ENCODE results near the gene ZDHHC14.

Gene ZDHHC14

DNA sequence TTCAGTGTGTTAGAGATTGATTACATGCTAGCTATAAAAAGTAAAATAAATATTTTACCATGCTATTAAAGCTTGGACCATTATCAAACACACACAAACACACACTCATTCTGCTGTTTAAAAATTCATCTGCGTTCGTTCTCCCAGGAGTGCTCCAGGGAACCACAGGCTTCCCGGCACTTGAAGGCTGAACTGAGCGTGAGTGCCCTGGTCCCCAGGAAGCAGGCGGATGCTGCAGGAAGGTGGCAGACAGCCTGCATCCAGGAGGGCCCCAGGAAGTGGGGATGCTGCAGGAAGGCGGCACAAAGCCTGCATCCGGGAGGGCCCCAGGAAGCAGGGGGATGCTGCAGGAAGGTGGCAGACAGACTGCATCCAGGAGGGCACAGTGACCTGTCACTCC, 294.8 kb downstream of the ZDHHC14 start:
- no peak for DNase-seq (ENCODE audit: low spot score)
- TF ChIP-seq, protein P1, sequence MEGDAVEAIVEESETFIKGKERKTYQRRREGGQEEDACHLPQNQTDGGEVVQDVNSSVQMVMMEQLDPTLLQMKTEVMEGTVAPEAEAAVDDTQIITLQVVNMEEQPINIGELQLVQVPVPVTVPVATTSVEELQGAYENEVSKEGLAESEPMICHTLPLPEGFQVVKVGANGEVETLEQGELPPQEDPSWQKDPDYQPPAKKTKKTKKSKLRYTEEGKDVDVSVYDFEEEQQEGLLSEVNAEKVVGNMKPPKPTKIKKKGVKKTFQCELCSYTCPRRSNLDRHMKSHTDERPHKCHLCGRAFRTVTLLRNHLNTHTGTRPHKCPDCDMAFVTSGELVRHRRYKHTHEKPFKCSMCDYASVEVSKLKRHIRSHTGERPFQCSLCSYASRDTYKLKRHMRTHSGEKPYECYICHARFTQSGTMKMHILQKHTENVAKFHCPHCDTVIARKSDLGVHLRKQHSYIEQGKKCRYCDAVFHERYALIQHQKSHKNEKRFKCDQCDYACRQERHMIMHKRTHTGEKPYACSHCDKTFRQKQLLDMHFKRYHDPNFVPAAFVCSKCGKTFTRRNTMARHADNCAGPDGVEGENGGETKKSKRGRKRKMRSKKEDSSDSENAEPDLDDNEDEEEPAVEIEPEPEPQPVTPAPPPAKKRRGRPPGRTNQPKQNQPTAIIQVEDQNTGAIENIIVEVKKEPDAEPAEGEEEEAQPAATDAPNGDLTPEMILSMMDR (IDR thresholded peaks at IDR 0.05; ENCODE audit: extremely low read depth, missing control alignments), result no peak

DNA sequence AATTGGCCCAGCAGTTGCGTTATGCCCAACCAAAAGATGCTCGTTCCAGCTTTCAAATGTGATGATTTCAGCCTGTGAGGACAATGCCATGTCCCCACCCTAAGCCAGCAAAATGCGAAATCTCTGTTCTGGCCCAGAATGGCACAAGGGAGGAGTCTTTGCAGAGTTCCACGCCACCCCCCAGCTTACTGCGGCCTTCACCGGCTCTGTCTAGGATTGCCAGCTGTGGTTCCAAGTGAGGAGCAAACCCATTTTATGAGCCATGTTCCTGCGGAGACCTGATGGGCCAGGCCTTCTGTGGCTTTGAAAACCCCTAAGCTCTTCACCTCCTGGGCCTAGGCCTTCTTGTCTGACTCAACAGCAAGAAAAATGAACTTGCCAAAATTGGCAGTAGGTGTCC, 295.3 kb downstream of the ZDHHC14 start:
- DNase-seq (ENCODE audit: low spot score), result no peak
- TF ChIP-seq, protein P1 (IDR thresholded peaks at IDR 0.05; ENCODE audit: extremely low read depth, missing control alignments), result no peak

DNA sequence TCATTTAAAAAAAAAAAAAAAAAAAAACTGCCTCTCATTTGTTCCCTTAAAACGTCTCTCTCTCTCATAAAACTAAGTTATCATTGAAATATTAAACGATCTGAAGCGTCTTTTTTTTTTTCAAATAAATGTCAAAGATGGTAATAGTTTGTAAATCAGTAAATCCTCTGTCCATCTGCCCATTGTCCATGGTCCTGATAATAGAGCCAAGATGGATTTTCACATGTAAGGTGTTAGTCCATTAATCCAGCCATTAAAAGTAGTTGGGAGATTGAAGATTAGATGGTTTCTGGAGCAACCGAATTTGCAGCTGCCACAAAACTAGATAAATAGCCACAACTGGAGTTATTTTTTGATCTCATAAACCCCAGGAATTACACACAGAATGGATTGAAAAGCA, 296.2 kb downstream of the ZDHHC14 start:
- TF ChIP-seq, protein P1 (IDR thresholded peaks at IDR 0.05; ENCODE audit: extremely low read depth, missing control alignments), result no peak
- no peak for DNase-seq (ENCODE audit: low spot score)

DNA sequence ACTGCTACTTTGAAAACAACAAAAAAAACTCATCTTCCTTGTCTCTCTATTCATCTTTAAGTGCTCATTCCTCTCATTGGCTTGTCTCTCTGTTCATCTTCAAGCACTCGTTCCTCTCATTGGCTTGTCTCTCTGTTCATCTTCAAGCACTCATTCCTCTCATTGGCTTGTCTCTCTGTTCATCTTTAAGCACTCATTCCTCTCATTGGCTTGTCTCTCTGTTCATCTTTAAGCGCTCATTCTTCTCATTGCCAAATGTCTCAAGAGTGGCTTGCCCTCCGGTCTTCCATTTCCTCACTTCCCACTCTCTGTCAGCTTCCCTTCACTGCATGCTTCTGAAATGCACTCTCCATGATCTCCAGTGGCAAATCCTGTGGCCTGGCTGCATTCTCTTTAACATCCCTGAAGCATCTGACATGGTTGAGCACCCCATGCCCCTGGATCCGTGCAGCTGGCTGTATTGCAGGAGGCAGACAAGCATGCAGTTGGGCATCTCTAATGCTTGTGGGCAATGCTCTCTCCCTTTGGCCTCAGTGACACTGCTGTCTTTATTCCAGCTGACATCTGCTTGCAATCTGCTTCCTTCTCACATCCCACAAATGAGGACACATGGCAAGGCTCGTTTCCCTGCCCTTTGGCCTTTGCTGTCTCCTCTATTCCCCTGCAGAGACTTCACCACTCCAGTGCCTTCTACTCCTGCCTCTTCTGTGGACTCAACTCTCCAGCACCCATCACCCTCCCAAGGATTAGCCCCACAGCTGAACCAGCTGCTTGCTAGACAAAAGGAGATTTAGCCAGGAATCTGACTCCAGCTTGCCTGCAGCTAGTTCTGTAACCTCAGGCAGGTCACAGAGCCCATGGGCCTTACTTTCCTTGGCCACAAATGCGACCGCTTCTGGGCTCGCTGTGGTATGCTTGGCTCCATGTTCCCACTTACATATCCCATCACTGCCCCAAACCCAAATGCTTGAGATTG, 298.9 kb downstream of the ZDHHC14 start:
- no peak for DNase-seq (ENCODE audit: low spot score)
- TF ChIP-seq, protein P1 (IDR thresholded peaks at IDR 0.05; ENCODE audit: extremely low read depth, missing control alignments), result no peak

DNA sequence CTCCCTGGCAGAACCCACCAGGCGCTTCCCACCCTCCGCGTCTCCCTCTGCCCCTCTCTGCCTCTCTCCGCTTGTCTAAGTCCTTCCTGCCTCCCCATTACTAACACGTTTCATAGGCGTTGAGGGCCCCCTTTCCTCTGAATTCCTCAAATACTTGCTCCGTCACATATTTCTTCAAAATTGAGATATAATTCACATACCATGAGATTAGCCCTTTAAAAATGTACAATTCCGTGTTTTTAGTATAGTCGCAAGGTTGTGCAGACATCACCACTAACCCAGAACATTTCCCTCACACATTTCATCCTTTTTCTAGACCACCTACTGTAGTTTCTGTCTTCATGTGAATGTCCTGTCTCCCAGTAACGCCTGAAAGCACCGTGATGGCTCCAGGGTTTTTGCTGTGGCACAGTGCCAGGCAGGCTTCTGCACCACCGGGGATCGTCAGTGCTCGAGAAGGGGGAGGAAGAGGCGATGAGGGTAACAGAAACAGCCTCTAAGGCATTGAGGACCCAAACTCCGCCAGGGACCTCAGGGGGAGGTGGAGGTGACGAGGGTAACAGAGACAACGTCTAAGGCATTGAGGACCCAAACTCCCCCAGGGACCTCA, 300.2 kb downstream of the ZDHHC14 start:
- TF ChIP-seq, protein P1 (IDR thresholded peaks at IDR 0.05; ENCODE audit: extremely low read depth, missing control alignments), result no peak

DNA sequence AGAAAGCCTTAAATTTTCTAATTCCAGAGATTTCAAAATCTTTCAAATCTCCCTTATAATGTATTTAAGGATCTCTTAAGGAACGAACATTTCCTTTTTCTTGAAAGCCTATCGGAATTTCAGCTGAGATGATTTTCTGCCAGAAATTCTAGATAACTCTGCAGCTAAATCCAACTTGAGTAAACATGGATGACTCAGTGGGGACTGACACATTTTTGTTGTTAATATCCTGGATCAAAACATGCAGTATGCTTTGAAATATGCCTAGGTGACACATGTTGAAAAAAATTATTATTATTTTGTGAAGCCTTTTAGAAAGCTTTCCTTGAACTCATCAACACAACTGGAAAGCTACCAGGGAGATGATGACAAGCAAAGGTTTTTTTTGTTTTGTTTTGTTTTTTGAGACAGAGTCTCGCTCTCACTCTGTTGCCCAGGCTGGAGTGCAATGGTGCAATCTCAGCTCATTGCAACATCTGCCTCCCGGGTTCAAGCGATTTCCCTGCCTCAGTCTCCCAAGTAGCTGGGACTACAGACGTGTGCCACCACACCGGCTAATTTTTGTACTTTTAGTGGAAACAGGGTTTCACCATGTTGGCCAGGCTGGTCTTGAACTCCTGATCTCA, 302.0 kb downstream of the ZDHHC14 start:
- DNase-seq (ENCODE audit: low spot score), result no peak

More for the DNA sequence above, 300.2 kb downstream of the ZDHHC14 start:
- DNase-seq (ENCODE audit: low spot score), result no peak

More for the DNA sequence above, 302.0 kb downstream of the ZDHHC14 start:
- TF ChIP-seq, protein P1 (IDR thresholded peaks at IDR 0.05; ENCODE audit: extremely low read depth, missing control alignments), result no peak
